HUES6 (cell line): ENCODE data around the gene GNAI3.

ENCODE experiments used
- H3K27ac ChIP-seq: 2 replicates; pipeline ENCODE4 v1.7.0; 2013; ENCODE audit warnings: low read depth, mild to moderate bottlenecking, low read length, inconsistent platforms
- H3K27me3 ChIP-seq: 2 replicates; pipeline ENCODE4 v1.6.1; 2013; ENCODE audit warnings: low read length; ENCODE audit not compliant: control insufficient read depth, insufficient read depth
- H3K36me3 ChIP-seq: 2 replicates; pipeline ENCODE4 v1.6.1; 2013; ENCODE audit warnings: low read length; ENCODE audit not compliant: control insufficient read depth, insufficient read depth
- H3K4me1 ChIP-seq: 2 replicates; pipeline ENCODE4 v1.6.1; 2013; ENCODE audit warnings: low read length; ENCODE audit not compliant: control insufficient read depth, insufficient read depth
- H3K4me3 ChIP-seq: 2 replicates; pipeline ENCODE4 v1.5.1; 2013; ENCODE audit warnings: low read depth, low read length
- H3K9ac ChIP-seq: one replicate; pipeline ENCODE4 v1.6.1; 2013; ENCODE audit warnings: mild to moderate bottlenecking, low read length
- H3K9me3 ChIP-seq: 2 replicates; pipeline ENCODE4 v1.6.1; 2013; ENCODE audit warnings: low read depth, low read length; ENCODE audit not compliant: control insufficient read depth, insufficient read depth

The GNAI3 gene

GRCh38 chr1:109509176-109510134, 39.0 kb upstream of the GNAI3 start, which contains the start of gene AMIGO1:
TSS of gene AMIGO1 (minus strand) at chr1:109509727. CDS start at chr1:109508912, 815 bp downstream.
- H3K9ac ChIP-seq: peak within 1 kb of the TSS; percentile 51
- peaks cover 67% of the 10 kb centered on the region for H3K27me3 ChIP-seq
- H3K4me1 ChIP-seq: peaks cover 6% of the 10 kb centered on the region; the same call in 1 of the 2 replicates
- H3K27ac ChIP-seq: no peak within 1 kb of the TSS
- H3K36me3 ChIP-seq: no peaks in the 10 kb centered on the region
- no peaks in the 10 kb centered on the region for H3K9me3 ChIP-seq
- H3K4me3 ChIP-seq: peak within 1 kb of the TSS; percentile 78

DNA sequence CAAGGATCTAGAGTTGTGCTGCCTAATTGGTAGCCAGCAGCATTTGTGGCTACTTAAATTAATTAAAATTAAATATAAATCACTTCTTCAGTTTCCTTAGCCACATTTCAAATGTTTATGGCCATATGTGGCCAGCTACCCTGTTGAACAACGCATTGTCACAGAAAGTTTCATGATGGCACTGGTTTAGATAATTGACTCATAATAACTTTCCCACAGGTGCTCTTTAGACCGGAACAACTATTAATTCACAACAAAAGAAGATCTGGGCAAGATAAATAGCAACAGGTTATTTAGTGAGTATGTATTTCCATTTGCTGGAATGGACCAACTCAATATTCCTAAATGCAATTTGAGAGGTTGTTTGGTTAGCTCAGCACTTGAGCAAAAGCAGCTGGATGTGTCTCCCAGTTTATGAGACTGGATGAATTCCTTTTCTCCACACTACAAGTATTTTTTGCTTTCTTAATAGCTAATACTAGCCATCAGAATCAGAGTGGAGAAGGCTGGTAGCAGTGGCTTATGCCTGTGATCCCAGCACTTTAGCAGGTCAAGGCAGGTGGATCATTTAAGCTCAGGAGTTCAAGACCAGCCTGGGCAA, 35.2 kb upstream of the GNAI3 start:
- no peaks in the 10 kb centered on the region for H3K36me3 ChIP-seq
- H3K9me3 ChIP-seq: no peaks in the 10 kb centered on the region
- no peak overlapping the region for H3K4me3 ChIP-seq
- H3K4me1 ChIP-seq: peaks cover 6% of the 10 kb centered on the region; the same call in 1 of the 2 replicates
- H3K9ac ChIP-seq: no peak overlapping the region
- no peak overlapping the region for H3K27ac ChIP-seq
- H3K27me3 ChIP-seq: peaks cover 46% of the 10 kb centered on the region

DNA sequence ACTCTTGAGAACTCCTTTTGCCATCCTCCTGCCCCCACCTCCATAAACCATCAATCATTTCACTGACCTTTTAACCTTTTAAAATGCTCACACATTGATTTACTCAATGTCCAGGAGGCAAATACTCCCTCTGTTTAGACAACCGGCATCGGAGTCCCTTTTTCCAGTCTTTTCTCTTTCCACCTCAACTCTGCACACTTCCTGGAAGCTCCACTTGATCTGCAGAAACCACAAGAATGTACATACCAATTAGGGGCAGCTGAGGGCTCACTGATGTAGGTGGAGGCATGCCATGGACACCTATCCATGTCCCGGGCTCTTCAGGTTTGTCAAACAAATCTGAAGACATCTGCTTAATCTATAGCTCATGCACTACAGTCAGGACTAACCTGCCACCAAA, 33.6 kb upstream of the GNAI3 start:
- Histone ChIP-seq H3K9me3 (no peaks in the 10 kb centered on the region), H3K36me3 (no peaks in the 10 kb centered on the region), H3K27me3 (peaks cover 30% of the 10 kb centered on the region), H3K9ac (no peak overlapping the region), H3K4me1 (peaks cover 6% of the 10 kb centered on the region; the same call in 1 of the 2 replicates), H3K27ac (no peak overlapping the region), H3K4me3 (no peak overlapping the region)

GRCh38 chr1:109516872-109517271, 31.5 kb upstream of the GNAI3 start:
- H3K4me1 ChIP-seq: no peaks in the 10 kb centered on the region; the same call in 1 of the 2 replicates

GRCh38 chr1:109517337-109517736, 31.1 kb upstream of the GNAI3 start:
- Histone ChIP-seq H3K4me3 (no peak overlapping the region), H3K9ac (no peak overlapping the region), H3K27me3 (peaks cover 20% of the 10 kb centered on the region)

More at GRCh38 chr1:109516872-109517271, 31.5 kb upstream of the GNAI3 start:
- H3K36me3 ChIP-seq: no peaks in the 10 kb centered on the region
- no peak overlapping the region for H3K27ac ChIP-seq
- no peak overlapping the region for H3K9ac ChIP-seq
- H3K27me3 ChIP-seq: peaks cover 20% of the 10 kb centered on the region
- no peak overlapping the region for H3K4me3 ChIP-seq
- H3K9me3 ChIP-seq: no peaks in the 10 kb centered on the region

GRCh38 chr1:109521002-109521951, 27.1 kb upstream of the GNAI3 start:
- no peaks in the 10 kb centered on the region for H3K36me3 ChIP-seq
- H3K9ac ChIP-seq: no peak overlapping the region
- H3K27me3 ChIP-seq: peaks cover 13% of the 10 kb centered on the region
- H3K27ac ChIP-seq: no peak overlapping the region
- H3K4me3 ChIP-seq: no peak overlapping the region
- no peaks in the 10 kb centered on the region for H3K9me3 ChIP-seq
- no peaks in the 10 kb centered on the region; the same call in 1 of the 2 replicates for H3K4me1 ChIP-seq

More at GRCh38 chr1:109517337-109517736, 31.1 kb upstream of the GNAI3 start:
- no peak overlapping the region for H3K27ac ChIP-seq
- H3K36me3 ChIP-seq: no peaks in the 10 kb centered on the region
- no peaks in the 10 kb centered on the region; the same call in 1 of the 2 replicates for H3K4me1 ChIP-seq
- H3K9me3 ChIP-seq: no peaks in the 10 kb centered on the region

DNA sequence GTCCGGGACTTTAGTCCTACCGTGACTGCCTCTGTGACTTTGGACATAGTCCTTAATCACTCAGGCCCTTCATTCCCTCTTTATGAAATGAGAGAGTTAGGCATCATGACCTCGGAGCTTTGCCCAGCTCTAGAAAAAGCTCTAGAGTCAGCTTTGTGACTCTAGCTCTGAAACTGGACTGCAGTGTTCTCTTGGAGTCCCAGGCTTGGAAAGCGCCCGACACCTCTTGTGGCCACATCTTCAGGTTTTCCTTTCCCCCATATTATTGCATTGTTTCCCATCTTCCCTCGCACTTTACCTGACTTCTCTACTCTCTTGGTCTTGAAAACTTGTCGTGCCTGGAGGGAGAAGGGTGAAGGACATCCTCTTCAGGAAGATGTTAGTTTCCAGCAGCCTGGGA, 26.4 kb upstream of the GNAI3 start:
- no peak overlapping the region for H3K4me3 ChIP-seq
- no peaks in the 10 kb centered on the region for H3K36me3 ChIP-seq
- H3K27ac ChIP-seq: no peak overlapping the region
- H3K9me3 ChIP-seq: no peaks in the 10 kb centered on the region
- no peak overlapping the region for H3K9ac ChIP-seq
- no peaks in the 10 kb centered on the region; the same call in 1 of the 2 replicates for H3K4me1 ChIP-seq
- peaks cover 13% of the 10 kb centered on the region for H3K27me3 ChIP-seq

- Histone ChIP-seq H3K9me3 (no peaks in the 10 kb centered on the region), H3K27ac (no peak overlapping the region), H3K4me1 (no peaks in the 10 kb centered on the region; the same call in 1 of the 2 replicates), H3K27me3 (peaks cover 13% of the 10 kb centered on the region), H3K36me3 (no peaks in the 10 kb centered on the region), H3K4me3 (no peak overlapping the region), H3K9ac (no peak overlapping the region)
Measured at GRCh38 chr1:109523706-109524105, 24.7 kb upstream of the GNAI3 start.

DNA sequence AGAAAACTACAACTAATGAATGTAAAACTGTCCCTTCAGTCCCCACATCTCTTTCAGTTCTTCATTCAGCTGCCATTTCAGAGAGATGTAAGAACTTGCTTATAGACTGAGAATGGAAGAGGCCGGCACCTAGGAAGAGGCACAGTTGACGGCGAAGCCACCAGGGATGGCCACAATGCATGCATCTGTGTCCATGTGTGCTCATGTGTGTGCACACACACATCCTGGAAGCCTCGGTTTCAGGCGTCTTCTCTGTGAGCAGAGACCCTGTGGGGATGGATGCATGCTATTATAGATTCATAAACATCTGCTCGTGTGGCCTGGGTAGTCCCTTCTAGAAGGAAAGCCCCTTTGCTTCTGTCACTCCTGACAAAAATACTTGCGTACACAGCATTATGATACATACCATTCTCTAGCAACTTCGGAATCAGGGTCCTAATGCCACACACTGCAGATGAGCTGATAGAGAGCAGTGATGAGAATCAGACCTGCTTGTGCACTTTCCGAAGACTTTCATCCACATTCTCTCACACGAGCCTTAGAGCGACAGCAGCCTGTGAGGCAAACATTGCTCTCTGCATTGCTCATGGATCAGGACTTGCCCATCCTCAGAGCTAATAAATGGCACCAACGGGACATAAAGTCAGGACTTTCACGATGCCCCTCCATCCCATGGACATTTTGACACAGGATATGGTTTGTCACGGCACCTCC, 21.2 kb upstream of the GNAI3 start:
- Histone ChIP-seq H3K9me3 (no peaks in the 10 kb centered on the region), H3K36me3 (no peaks in the 10 kb centered on the region), H3K27me3 (no peaks in the 10 kb centered on the region), H3K27ac (no peak overlapping the region), H3K9ac (no peak overlapping the region), H3K4me1 (no peaks in the 10 kb centered on the region), H3K4me3 (no peak overlapping the region)
